Activated CD4-positive, alpha-beta T cell treated with anti-CD3 and anti-CD28 coated beads, Interleukin-2, Interleukin-4, amounts not matched to agents 100 ng/mL and 50 ng/mL, durations not matched to agents 16 hours and 8 hours (primary cell): Measurements from ENCODE around the gene JADE1.

Experiments
- DNase-seq: peaks from one replicate; pipeline ENCODE4 v3.0.0-alpha.2; 2020; ENCODE audit warnings: low spot score

Gene JADE1

DNA sequence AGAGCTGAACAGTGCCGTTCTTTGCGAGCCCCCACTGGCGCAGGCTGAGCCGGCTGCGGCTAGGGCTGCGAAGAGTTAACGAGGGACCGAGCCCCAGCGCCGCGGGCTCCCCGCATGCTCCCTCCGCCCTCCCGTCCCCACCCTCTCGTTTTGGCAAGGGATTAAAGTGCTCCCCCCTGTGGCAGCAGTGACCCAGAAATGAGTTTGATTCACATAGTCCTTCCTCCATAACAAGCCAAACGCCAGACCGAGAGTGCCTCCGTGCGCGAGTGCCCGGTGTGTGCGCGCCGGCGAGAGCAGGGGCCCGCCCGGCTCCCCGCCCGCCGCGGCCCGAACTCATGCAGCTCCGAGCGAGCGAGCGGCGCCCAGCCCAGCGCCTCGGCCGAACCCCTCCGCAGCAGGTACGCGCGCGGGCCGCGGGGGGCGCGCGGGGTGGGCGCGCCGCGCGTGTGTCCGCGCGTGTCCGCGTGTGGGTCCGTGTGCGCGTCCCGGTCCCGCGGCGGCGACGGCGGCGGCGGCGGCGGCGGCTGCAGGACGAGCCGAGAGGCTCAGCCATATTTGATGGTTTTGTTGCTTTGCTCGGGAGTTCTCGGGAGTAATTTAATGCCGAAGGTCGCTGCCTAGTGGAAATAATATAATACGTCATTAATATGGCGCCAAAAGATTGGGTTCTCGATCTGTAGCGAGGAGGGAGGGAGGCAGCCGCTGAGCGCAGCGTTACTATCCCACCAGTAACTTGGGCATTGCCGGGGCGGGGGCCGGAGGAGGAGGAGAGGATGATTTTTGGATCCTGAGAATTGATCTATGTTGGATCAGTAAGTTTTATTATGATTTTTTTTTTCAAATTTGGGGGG lies at the start of gene JADE1:
TSS of gene JADE1 (plus strand) at position 224 of the 854 bp plus-strand sequence. CDS start 22,059 bp downstream, outside the sequence.
- DNase-seq = peak; percentile 94

DNA sequence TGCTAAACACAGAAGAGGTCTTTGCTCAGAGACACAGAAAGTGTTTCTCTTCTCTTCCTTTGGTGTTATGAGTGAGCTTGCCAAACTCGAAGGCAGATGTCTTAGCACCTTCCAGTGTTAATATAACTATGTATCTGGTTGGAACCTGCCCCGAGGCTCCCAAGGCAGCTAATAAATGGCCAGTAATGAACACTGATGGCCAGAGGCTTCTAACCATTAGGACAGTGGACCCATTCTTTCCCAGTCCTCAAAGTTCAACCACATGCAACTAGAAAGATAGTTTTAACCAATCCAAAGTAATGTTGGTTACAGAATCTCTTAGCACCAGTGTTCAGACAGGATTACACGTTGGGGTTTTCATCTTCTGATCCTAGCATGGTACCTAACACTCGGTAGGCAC lies 42.7 kb upstream of the JADE1 start:
- DNase-seq = no peak

DNA sequence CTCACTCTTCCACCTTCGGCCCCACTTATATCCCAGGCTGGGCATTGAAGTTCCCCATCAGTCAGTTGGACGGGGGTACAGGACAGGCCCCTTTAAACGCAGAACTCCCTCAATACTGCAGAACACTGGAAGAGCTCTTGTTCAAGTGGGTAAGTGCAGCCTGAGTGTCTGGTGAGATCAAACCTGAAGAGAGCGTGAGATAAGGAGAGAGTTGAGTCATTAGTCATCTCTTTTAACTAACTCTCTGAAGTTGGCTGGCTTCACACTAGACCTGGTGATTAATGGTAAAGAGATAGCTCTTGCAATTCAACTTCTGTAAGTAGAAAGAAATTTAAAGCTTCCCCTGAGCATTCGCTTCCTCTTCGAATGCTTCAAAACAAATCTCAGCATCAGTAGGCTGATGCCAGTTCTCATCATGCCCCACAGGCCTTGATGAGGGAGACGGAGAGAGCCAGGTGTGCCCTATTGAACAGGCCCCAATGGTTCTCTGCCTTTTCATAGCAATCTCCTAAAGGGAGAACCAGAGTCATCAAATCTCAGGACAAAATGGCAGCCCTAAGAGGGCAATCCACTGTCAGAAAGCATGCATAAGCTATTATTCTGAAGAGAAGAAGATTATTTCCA lies 41.0 kb upstream of the JADE1 start:
- DNase-seq = no peak

DNA sequence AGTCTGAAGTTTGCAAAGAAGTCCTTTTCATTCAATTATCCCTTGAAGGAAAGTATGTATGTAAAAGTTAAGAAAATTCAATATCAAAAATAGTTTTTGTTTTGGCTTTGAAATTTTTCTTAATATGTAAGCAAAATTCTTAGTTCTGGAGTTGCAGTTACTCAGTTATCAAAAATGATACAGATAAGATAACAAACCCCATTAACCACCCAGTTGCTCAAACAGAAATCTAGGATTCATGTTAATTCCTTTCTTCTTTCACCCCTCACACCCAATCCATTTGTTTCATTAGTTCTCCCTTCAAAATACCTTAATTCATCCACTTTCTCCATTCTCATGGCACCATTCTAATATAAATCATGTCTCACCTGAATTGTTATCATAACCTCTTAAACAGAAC lies 40.5 kb upstream of the JADE1 start:
- DNase-seq = no peak

DNA sequence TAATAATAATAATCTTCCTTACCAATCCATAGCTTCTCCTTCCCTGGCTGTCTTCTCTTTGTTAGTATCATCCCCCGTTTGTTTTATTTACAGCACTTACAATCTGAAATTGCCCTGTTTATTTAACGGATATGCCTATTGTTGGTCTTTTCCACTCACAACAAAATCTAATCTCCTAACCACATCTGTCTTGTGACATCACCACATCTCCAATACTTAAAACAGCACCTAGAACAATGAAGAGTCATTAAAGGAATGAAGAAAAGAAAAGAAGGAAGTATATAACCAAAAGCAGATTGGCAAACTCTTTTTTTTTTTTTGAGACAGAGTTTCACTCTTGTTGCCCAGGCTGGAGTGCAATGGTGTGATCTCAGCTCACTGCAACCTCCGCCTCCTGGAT lies 38.7 kb upstream of the JADE1 start:
- peak; percentile 11 for DNase-seq

DNA sequence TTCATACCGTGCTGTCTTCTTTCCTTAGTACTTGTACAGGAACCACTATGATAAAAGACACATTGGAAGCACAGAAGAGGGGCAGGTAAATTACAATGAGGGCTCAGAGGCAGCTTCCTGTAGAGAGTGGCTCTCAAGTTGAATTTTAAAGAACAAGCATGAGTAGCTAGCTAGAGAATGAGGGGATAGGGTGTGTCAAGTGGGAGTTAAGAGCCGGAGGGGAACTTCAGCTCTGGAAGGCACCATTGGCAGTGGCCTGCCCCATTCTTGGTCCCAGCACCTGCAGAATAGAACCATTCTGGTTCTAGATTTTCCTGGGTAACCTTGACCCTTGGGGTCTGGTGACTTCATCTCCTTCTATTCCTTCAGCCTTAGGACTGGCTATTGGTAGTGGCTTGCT lies 34.0 kb upstream of the JADE1 start:
- no peak for DNase-seq

DNA sequence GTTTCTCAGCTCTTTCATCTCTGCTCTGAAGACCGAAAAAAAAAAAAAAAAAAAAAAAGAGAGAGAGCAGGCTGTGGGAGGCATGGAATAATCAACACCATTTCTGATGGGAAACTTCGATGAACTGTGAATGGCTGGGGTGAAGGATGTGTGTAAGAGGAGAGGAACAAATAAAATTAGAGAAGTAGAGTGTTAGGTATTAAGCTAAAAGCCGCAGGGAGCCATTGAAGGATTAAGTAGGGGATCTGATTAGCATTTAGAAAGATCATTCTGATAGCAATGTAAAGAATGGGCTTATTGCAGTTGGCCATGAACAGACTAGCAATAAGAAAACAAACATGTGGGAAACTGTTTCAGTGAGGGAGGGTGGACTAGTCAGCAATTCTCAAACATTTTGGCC lies 33.6 kb upstream of the JADE1 start:
- DNase-seq = no peak

DNA sequence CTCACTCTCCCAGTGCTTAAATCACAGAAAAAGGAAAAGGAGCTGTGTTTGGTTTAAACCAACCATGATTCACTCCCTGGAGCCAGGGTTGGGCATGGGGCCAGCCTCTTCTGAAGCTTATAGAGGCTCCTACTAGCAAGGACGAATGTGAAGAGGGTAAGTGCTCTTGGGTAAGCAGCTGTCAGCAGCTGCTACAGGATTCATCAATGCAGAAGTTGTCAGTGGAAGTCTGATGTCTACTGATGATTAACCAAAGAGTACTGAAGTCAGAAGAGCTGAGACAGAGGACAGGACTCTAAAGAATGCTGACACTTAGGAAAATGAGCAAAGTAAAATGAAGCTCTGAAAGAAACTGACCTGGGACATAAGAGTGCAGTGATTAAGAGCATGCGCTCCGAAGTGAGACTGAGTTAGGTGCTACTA lies 32.7 kb upstream of the JADE1 start:
- no peak for DNase-seq

DNA sequence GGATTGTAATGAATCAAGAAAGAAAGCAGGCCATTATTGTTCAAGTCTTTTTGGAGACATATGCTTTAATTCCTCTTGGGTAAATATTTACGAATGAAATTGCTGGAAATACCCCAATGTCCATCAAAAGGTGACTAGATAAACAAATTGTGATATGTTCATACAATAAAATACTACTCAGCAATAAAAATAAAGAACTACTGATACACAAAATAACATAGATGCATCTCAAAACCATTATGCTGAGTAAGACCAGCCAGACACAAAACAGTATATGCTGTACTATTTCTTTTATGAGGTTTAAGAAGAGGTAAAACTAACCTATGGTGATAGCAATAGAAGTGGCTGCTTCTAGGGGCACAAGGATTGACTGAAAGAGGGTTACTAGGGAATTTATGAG lies 28.8 kb upstream of the JADE1 start:
- no peak for DNase-seq

DNA sequence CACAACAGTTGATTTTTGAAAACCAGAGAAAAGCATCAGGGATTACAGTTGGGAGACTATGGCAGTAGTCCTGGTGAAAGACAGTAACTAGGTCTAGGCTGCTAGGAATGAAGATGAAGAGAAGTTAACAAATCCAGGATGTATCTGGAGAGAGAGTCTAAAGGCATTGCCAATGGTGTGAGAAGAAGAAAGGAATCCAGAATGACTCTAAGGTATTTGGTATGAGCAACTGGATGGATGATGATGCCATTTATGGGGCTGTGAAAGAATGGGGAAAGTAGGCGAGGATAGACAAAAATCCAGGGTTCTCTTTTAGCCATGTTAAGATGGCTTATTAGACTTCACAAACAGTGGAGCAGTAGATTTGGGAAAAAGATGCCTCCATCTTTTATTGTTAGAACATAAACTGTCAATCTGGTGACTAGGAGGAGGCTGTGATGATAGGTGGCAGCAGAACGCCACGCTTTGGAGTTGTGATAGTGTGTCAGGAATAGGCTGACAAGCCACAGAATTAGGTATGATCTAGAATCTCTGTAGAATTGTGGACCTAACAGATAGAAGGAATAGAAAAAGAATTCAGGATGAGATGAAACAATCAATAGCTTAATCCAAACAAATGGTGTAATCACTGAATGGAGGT lies 27.3 kb upstream of the JADE1 start:
- peak; percentile 24 for DNase-seq

DNA sequence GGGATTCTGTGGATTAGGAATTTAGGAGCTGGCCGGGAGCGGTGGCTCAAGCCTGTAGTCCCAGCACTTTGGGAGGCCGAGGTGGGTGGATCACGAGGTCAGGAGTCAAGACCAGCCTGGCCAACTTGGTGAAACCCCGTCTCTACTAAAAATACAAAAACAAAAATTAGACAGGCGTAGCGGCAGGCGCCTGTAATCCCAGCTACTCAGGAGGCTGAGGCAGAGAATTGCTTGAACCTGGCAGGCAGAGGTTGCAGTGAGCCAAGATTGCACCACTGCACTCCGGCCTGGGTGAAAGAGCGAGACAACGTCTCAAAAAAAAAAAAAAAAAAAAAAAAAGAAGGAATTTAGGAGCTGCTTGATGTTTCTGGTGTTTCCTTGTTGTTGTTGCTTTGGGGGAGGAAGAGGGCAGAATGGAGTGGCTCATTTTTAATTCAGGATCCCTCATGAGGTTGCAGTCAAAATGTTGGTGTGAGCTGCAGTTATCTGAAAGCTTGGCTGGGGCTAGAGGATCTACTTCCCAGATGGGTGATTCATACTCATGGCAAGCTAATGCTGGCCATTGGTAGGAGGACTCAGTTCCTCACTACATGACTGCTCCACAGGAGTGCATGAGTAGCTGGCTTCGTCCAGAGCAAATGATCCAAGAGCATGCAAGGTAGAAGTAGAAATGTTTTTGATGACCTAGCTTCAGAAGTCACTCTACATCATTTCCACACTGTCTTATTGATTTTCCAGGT lies 26.5 kb upstream of the JADE1 start:
- no peak for DNase-seq

DNA sequence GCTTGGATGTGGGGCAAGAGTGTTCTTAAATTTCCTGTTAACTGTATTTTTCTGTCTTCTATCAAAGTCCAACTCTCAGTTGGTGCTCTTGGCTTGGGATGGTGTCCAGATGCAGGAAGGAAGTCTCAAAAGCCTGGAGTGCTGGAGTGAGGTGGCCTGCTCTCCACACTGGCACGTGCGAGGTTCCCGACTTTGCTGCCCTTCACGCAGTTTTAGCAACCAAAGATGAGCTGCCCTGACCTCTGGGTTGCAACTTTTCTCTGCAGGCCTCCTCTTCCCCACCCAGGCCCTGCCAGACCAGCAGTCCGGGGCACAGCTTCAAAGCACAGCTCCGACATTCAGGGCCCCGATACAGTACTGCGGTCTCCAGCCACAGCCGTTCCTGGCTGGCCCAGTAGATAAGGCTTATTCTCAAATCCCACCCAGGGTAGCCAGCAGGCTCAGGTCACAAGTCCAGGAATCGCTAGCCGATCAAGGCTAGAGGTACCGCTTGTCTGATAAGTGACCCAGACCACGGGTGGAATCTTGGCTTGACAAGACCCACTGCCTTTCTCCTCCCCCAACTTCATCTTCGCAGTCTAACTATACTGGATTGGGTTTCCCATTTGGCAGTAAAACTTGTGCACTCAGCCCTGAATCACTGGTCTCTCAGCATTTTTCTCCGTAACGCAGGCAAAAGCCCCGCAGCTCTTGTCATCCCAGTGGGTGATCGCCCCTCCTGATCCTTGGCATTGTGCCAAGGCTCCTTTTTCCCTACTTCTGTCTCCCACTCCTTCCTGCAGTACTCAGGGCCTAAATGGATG lies 21.8 kb upstream of the JADE1 start:
- no peak for DNase-seq

DNA sequence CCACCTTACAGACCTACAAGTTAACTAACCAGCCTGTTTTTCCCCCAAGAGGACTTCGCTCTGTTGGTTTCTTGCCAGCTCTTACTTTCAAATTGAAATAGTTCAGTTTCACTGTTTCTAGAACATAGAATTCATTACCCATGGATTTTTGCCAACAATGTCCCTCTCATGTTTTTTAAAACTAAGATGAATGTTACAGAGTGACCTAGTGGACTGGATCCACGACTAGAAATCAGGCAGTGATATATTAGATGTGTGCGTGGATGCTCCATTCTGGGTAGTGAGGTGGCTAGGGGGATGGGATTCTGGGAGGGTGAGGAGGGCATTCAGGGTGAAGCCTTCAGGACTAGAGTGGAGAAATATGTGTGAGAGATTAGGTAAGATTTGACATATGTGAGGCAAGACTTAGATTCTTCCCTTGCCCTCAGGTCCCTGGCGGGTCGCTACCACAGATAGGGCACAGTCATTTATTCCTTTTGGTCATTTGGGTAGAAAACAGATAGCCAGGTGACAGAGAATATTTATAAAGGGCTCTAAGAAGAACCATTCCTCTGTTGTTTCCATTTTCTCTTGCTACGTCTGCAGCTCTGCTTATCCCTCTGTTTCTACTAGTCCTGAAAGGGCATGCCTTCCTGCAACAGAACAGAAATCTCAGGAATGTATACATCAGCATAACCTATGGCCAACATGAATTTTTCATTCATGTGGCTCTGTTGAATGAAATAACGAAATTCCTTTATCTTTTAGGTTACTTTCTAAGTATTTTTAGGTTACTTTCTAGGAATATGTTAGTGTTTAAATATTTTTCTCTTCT lies 15.4 kb upstream of the JADE1 start:
- no peak for DNase-seq

DNA sequence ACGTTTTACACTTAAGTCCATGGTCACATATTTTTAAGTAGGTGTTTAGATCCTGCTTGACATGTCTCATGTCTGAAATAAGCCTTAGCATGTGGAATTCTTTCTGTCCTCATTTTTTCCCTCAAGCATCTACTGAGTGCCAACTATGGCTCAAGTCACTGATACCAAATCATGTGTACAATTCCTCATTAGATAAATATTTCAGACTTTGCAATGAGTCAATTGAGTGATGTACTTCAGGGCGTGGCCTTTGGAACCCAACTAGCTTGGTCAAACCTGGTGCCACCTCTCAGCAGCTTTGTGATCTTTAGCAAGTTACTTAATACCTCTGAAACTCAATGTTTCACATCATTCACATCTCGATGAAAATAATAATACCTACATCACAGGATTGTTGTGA lies 12.6 kb upstream of the JADE1 start:
- DNase-seq = no peak

DNA sequence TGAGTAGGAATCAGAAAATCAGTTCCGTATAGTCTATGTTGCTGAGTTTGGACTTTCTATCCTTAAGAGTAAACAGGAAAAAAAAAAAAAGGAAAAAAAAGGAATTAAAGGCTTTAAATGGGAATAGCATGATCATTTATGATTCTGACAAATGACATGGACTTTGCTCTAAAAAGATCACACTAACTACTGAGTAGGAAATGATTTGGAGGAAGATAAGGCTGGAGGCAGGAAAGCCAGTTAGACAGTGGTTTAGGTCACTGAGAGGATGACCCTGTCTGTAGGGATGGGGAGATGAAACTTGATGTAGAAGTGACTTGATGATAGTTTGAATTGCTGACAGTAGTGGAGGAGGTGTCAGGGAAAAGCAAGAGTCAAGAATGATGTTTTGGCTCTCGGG lies 9.2 kb upstream of the JADE1 start:
- no peak for DNase-seq

DNA sequence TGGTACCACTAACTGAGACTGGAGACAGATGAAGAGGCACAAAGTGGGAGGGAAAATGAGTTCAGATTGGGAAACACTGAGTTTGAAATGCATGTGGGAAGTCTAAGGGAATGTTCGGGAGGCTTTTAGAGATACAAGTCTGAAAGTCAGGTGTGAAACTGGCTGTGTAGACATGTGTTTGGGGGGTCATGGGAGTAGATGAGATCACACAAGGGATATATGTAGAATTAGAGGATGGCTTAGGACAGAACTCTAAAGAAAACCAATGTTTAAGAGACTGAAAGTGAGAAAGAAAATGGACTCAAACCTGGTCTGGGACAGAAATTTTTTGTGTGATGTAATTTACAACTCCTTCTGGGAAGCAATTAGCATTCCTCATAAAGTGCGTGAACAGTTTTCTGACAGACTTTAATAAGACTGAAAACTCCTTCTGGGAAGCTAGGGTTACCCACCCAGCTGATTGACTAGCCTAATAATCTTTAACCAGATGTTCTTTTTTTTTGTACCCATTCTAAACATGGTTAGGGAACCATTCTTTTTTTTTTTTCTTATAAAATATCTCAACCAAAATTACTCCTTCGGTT lies 8.7 kb upstream of the JADE1 start:
- DNase-seq = no peak

DNA sequence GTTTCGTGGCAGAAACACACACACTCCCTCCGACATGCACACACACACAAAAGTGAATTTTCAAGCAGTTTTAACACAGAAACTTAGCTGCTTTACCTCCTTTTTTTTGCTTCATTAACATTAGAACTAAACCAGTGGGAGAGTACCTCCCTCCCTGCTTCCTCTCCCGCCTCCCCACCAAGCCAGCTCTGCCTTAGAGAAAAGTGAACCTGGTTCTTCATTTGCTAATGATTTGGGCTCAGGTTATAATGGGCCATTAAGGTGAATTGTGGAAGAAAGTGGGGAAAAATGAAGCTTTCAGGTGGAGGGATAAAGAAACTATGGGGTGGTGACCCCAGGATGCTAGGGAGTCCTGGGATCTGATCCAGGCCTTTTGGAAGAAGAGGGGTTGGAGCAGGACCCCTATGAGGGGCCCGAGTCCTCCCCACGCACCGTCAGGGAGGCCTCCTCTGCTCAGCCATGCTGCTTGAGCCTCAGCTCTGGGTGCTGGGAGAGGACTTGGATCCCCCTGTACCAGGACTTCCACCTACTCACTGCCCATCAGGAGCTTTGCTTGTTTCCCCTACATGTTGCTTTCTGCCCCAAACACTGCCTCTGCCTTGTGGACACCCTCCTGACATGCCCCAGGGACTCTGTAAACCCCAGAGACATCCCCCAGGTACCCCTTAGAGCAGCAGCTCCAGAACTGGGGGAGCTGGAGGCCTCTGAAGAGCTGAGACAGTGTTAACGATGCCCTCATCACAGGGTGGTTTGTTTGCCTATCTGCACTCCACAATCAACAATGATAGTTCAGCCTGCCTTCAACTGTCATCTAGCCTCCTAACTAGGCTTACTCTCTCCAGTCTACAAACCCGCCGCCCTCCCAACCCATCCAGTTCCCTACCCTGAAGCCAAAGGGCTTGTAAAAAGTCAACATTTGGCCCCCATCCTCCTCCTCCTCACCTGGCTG lies 6.5 kb upstream of the JADE1 start:
- DNase-seq = no peak

DNA sequence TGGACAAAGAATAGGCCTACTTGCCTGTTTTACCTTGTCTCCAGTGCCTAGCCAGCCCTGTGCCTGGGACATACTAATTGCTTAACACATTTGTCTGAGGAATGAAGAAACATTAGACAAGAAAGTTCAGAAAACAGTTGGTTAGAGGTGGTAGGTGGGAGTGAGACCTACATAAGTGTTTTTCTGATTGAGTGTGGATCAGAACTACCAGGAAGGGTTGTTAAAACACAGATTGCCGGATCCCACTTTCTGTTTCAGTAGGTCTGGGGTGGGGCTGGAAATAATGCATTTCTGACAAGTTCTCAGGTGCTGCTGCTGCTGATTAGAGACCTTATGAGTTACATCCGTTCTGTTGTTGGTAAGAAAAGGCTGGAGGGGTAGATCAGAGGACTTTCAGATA lies 5.7 kb upstream of the JADE1 start:
- peak; percentile 65 for DNase-seq

DNA sequence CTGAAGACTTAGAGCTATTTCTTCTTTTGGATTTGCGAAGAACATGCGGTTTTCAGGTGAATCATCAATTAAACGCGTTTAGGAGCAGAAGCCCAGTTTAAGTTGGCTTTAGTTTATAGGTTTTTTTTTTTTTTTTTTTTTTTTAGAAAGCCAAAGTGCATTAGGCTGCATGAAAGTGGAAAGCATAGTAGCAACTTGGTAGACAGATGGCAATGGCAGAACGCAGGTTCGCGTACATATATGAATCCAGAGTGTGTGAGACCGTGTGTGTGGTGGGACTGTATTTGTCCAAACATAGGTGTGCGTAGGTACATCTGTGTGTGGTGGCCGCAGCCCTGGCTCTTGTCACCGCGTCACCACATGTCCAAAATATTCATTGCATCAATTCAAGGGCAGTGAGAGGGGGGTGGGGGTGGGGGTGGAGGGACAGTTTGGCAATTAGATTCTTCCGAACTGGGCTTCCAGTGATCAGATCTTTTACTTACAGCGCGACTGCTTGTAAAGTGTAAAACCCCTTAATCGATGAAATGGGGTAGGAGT lies 901 bp downstream of the JADE1 start:
- peak; percentile 29 for DNase-seq
